Measurements from ENCODE around the gene SLC45A2. TPM values are rescaled to one million over a fixed set of nuclear protein-coding genes. Genes with fewer than 3 reads are reported as not detected.

The SLC45A2 gene
- total and polyA plus RNA-seq, 9 of the 15 experiments (the other 6 are each of a cell fraction or from before 2014, with no cell fraction given): 0.03 to 0.29 (median 0.14) TPM; not detected in 4

GRCh38 chr5:34021334-34021733 lies 36.8 kb upstream of the SLC45A2 start:
- DNase-seq (ENCODE audit: extremely low read depth in 1 of 4, low spot score in 3 of 4): no peak
- Histone ChIP-seq H3K79me2 (ENCODE audit: control insufficient read depth, insufficient read depth, low read length) (no peaks in the 10 kb centered on the region), H3K9ac (ENCODE audit: insufficient read depth in 1 of 2, low read depth in 2 of 2, low read length in 2 of 2) (no peak overlapping the region), H3K4me2 (ENCODE audit: insufficient read depth, low read length) (no peak overlapping the region), H4K20me1 (replicated peaks; ENCODE audit: control insufficient read depth, insufficient read depth, low read length) (no peaks in the 10 kb centered on the region), H3K4me1 (replicated peaks in 1 of 2; ENCODE audit: control insufficient read depth in 2 of 2, insufficient read depth in 2 of 2, low read length in 2 of 2) (no peaks in the 10 kb centered on the region), H3K36me3 (ENCODE audit: control insufficient read depth, insufficient read depth, low read length) (no peaks in the 10 kb centered on the region), H3K4me3 (no peak overlapping the region), H3K27ac (ENCODE audit: extremely low read depth, low read depth, low read length) (no peak overlapping the region), H3K9me1 (ENCODE audit: control insufficient read depth, insufficient read depth, low read length) (no peaks in the 10 kb centered on the region), H3K9me3 (replicated peaks; ENCODE audit: control insufficient read depth, insufficient read depth, low read depth, low read length) (no peaks in the 10 kb centered on the region), H2AFZ (ENCODE audit: low read depth, low read length) (no peak overlapping the region), H3K27me3 (ENCODE audit: control insufficient read depth in 2 of 2, insufficient read depth in 2 of 2, low read length in 2 of 2) (no peaks in the 10 kb centered on the region)
- intact Hi-C loops (cut with micrococcal nuclease): no loop called here
- 28% methylated on average over 2 of the region's 2 CpGs for WGBS (ENCODE audit: insufficient coverage, low coverage, missing lambda C conversion rate)
- POLR2A ChIA-PET: interaction anchor here (0.7 to 1.0 kb wide), 2 partner anchors 9 to 13 kb away, joined by 3 to 4 read pairs; no protein-coding TSS in a partner anchor
- CTCF ChIA-PET (ENCODE audit: low intra/inter-chr PET ratio): no interaction called here
- no TSS peak for BruUV-seq (replicated peaks)
- ATAC-seq: no peak
- TF ChIP-seq POLR2G (IDR thresholded peaks at IDR 0.05; ENCODE audit: low read depth, low read length) (no peak), MLLT1 (IDR thresholded peaks at IDR 0.05) (no peak), THAP12 (CRISPR knock-in tag; IDR thresholded peaks at IDR 0.05) (no peak), BRCA1 (IDR thresholded peaks at IDR 0.05) (no peak), BRCA1 (CRISPR knock-in tag; IDR thresholded peaks at IDR 0.05) (no peak), HOMEZ (CRISPR knock-in tag; IDR thresholded peaks at IDR 0.05) (no peak), MTF1 (CRISPR knock-in tag; IDR thresholded peaks at IDR 0.05; ENCODE audit: borderline replicate concordance) (no peak)
- in situ Hi-C loops (cut with MboI): no loop called here
- no peak for FAIRE-seq

All from K562 (cell line).